Measurements from ENCODE around the gene TNF.
"Not testable (repeated sequence)": the region's sequence is repeated elsewhere in the genome, so short reads cannot be mapped to it uniquely, and the experiment has no call there.

The TNF gene

GRCh38 chr6:31544676-31545075, 30.7 kb upstream of the TNF start:
- DNase-seq = no peak

- no peak for DNase-seq
Observed at GRCh38 chr6:31545291-31545690, 30.1 kb upstream of the TNF start.

- DNase-seq = peak; percentile 94
Observed at GRCh38 chr6:31546339-31546957, 28.9 kb upstream of the TNF start, which contains the start of gene ATP6V1G2. ATP6V1G2 (minus strand) TSS chr6:31546608; CDS start chr6:31546559, 49 bp downstream.

- peak; percentile 98 for DNase-seq
Observed at GRCh38 chr6:31546958-31547726, 28.2 kb upstream of the TNF start, which contains the start of gene NFKBIL1. NFKBIL1 (plus strand) TSS chr6:31547608; CDS start chr6:31547695, 87 bp downstream.

GRCh38 chr6:31547727-31548543, 27.4 kb upstream of the TNF start:
- DNase-seq = no peak

GRCh38 chr6:31548544-31548873, 26.9 kb upstream of the TNF start:
- DNase-seq = no peak

- DNase-seq = not testable (repeated sequence)
Observed at GRCh38 chr6:31551371-31551770, 24.0 kb upstream of the TNF start.

- no peak for DNase-seq
Observed at GRCh38 chr6:31556307-31556706, 19.1 kb upstream of the TNF start.

- DNase-seq = no peak
Observed at GRCh38 chr6:31557443-31558317, 17.7 kb upstream of the TNF start.

- no peak for DNase-seq
Observed at GRCh38 chr6:31558318-31558625, 17.1 kb upstream of the TNF start.

GRCh38 chr6:31558631-31559500, 16.5 kb upstream of the TNF start:
- no peak for DNase-seq

GRCh38 chr6:31559606-31559957, 15.8 kb upstream of the TNF start:
- no peak for DNase-seq

GRCh38 chr6:31559958-31560696, 15.2 kb upstream of the TNF start:
- DNase-seq = no peak

GRCh38 chr6:31560697-31561058, 14.7 kb upstream of the TNF start:
- DNase-seq = no peak

- no peak for DNase-seq
Observed at GRCh38 chr6:31567531-31568370, 7.6 kb upstream of the TNF start.

- DNase-seq = no peak
Observed at GRCh38 chr6:31568537-31568961, 6.8 kb upstream of the TNF start.

- no peak for DNase-seq
Observed at GRCh38 chr6:31569861-31570536, 5.4 kb upstream of the TNF start.

- no peak for DNase-seq
Observed at GRCh38 chr6:31572041-31572911, 3.1 kb upstream of the TNF start, which contains the start of gene LTA. LTA (plus strand) TSS chr6:31572289; CDS start chr6:31572743, 454 bp downstream.
